ENCODE results near the gene TMEM37.

Gene TMEM37

DNA sequence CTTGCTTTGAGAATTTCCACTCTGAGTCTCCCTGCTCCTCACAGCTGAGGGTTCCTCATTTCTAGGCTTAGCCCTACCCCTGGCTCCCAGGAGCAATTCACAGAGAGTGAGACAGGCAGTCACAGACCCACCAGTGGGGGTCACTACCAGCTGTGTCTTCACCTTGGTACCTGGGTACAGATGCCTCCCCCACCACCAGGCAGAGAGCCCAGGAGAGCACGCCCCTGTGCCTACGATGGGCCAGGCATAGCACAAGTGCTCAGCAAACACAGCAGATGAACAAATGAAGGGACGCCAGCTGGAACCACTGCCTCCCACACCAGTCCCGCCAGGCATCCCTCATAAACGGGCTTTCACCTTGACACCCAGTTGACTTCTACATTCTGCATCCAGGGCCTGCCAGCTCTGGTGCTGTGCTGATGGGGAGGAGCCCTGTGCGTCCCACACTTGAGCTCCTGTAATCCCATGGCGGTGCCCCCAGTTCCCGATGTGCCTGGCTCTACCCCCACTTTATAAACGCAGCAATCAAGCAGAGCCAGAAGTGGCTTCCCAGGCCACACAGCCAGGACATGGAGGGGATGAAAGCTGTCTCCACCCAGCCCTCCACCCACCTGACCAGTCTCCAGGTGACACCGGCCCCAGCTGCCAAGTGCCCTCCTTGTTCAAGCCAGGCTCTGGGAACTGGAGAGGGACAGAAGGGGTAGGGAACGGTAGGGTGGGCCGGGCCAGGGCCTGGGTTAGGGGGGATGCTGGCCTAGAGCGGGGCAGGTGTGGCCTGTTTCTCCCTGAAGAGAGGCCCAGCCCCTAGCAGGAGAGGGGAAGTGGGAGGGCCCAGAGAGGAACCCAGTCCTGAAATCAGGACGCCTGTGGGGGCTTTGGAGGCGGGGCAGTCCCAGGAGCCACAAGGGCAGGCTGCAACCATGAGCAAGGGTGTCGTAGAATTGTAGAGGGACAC lies 50.1 kb downstream of the TMEM37 start:
- TF ChIP-seq CTCF (IDR thresholded peaks at IDR 0.05; ENCODE audit: low read depth, low read length, missing control alignments): no peak
- DNase-seq (ENCODE audit: extremely low read depth, low read depth): no peak
- H3K4me3 ChIP-seq (replicated peaks; ENCODE audit: low read depth, low read length): no peak overlapping the region

DNA sequence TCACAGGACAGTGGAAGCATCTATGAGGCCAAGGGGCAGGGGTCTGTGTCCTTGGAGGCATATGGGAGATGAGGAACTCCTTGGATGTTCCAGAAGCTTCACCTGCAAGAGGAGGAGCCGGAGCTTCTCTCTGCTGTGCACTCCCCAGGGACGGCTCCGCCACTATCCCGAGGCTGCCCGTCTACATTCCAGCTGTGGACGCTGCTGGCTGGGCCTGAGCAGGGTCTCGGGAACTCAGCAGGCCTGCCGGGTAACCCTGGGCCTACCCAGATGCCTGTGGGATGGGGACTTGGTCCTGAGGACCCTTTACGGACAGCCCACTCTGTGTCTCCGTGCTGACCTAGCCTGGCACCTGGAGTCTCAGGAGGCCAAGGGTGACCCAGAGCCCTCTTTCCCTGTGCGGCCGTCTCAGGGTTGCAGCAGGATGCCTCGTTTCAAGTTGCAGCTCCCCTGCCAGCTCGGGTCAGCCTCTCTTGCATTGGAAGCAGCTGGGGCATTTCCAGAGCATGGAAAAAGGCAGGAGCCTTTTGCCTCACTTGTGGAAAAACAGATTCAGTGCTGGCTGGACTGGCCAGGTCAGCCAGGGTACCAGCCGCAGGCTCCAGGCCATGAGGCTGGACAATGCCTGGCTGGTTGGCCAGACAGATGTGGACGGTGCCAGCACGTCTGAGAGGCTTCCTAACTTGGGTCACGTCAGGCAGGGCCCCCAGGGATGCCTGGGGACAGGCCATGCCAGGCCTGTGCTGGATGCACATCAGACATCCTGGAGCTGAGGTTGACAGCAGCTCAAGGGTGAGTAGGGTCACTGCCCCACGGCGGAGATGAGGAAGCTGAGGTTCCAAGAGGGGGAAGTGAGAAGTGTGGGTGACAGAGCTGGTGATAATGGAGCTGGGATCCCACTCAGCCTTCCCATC lies 51.1 kb downstream of the TMEM37 start:
- no peak for TF ChIP-seq CTCF (IDR thresholded peaks at IDR 0.05; ENCODE audit: low read depth, low read length, missing control alignments)
- no peak for DNase-seq (ENCODE audit: extremely low read depth, low read depth)
- no peak overlapping the region for H3K4me3 ChIP-seq (replicated peaks; ENCODE audit: low read depth, low read length)

- no peak overlapping the region for H3K4me3 ChIP-seq (replicated peaks; ENCODE audit: low read depth, low read length)
Observed at GRCh38 chr2:119483395-119483753, 51.7 kb downstream of the TMEM37 start.

GRCh38 chr2:119483896-119484718 lies 52.5 kb downstream of the TMEM37 start:
- no peak overlapping the region for H3K4me3 ChIP-seq (replicated peaks; ENCODE audit: low read depth, low read length)

More at GRCh38 chr2:119483395-119483753, 51.7 kb downstream of the TMEM37 start:
- DNase-seq (ENCODE audit: extremely low read depth, low read depth): no peak
- TF ChIP-seq CTCF (IDR thresholded peaks at IDR 0.05; ENCODE audit: low read depth, low read length, missing control alignments): no peak

GRCh38 chr2:119484834-119485233 lies 53.2 kb downstream of the TMEM37 start:
- no peak for DNase-seq (ENCODE audit: extremely low read depth, low read depth)
- TF ChIP-seq CTCF (IDR thresholded peaks at IDR 0.05; ENCODE audit: low read depth, low read length, missing control alignments): no peak
- no peak overlapping the region for H3K4me3 ChIP-seq (replicated peaks; ENCODE audit: low read depth, low read length)

More at GRCh38 chr2:119483896-119484718, 52.5 kb downstream of the TMEM37 start:
- TF ChIP-seq CTCF (IDR thresholded peaks at IDR 0.05; ENCODE audit: low read depth, low read length, missing control alignments): no peak
- no peak for DNase-seq (ENCODE audit: extremely low read depth, low read depth)

Measured in HFF-Myc (cell line).